HepG2 (cell line): ENCODE measurements around the gene SLC39A3.

ENCODE experiments used
- ATF3 ChIP-seq: sonication (generic); formaldehyde crosslinking; IDR thresholded peaks from 2 replicates; pipeline ENCODE4 v1.4.0; 2020; ENCODE audit warnings: missing genetic modification reagents
- CTCF ChIP-seq: sonication (generic); formaldehyde crosslinking; IDR thresholded peaks from 2 replicates; pipeline ENCODE4 v1.5.0; 2020; ENCODE audit warnings: mild to moderate bottlenecking, missing genetic modification reagents, moderate library complexity
- EZH2 ChIP-seq: conservative IDR thresholded peaks from 2 replicates; pipeline ENCODE4 v1.6.1; 2012; ENCODE audit warnings: mild to moderate bottlenecking, low read depth, low read length, moderate library complexity
- FLYWCH1 ChIP-seq: sonication (generic); formaldehyde crosslinking; IDR thresholded peaks from 2 replicates; pipeline ENCODE4 v1.8.1; 2023; ENCODE audit warnings: mild to moderate bottlenecking, missing genetic modification reagents
- HINFP ChIP-seq: sonication (generic); formaldehyde crosslinking; IDR thresholded peaks from 2 replicates; pipeline ENCODE4 v1.4.0; 2020; ENCODE audit warnings: low read depth, mild to moderate bottlenecking, missing genetic modification reagents
- IRX3 ChIP-seq: sonication (generic); formaldehyde crosslinking; IDR thresholded peaks from 2 replicates; pipeline ENCODE4 v1.8.1; 2023; ENCODE audit warnings: mild to moderate bottlenecking, low read depth, missing genetic modification reagents, borderline replicate concordance
- STAT6 ChIP-seq: sonication (generic); formaldehyde crosslinking; IDR thresholded peaks from 2 replicates; pipeline ENCODE4 v1.4.0; 2020; ENCODE audit warnings: missing genetic modification reagents, mild to moderate bottlenecking, borderline replicate concordance
- TOPORS ChIP-seq: sonication (generic); formaldehyde crosslinking; IDR thresholded peaks from 2 replicates; pipeline ENCODE4 v1.8.0; 2023; ENCODE audit warnings: mild to moderate bottlenecking, missing genetic modification reagents
- ZNF224 ChIP-seq: sonication (generic); formaldehyde crosslinking; IDR thresholded peaks from 2 replicates; pipeline ENCODE4 v1.5.0; 2020; ENCODE audit warnings: mild to moderate bottlenecking, missing genetic modification reagents
- ZNF512 ChIP-seq: sonication (generic); formaldehyde crosslinking; IDR thresholded peaks from 2 replicates; pipeline ENCODE4 v1.4.0; 2020; ENCODE audit warnings: mild to moderate bottlenecking, missing genetic modification reagents

GRCh38 chr19:2731181-2731995 lies 8.4 kb downstream of the SLC39A3 start:
- no peak for TF ChIP-seq CTCF (CRISPR knock-in tag)
- TF ChIP-seq EZH2, result no peak
- no peak for TF ChIP-seq HINFP (CRISPR knock-in tag)
- TF ChIP-seq STAT6 (CRISPR knock-in tag), result no peak
- TF ChIP-seq ATF3 (CRISPR knock-in tag), result no peak
- no peak for TF ChIP-seq IRX3
- no peak for TF ChIP-seq ZNF224 (CRISPR knock-in tag)
- no peak for TF ChIP-seq FLYWCH1 (CRISPR knock-in tag)
- TF ChIP-seq TOPORS, result no peak
- TF ChIP-seq ZNF512 (CRISPR knock-in tag), result no peak
